Epithelial cell of prostate (primary cell): ENCODE measurements around the gene SIK2.

Experiments
- DNase-seq: peaks from one replicate; pipeline ENCODE4 v3.0.0-alpha.2; 2011; ENCODE audit warnings: low read depth, low spot score
- H3K27ac ChIP-seq: fragments of 450-650 bp; 2 replicates; pipeline ENCODE4 v1.5.1; 2017; ENCODE audit warnings: mild to moderate bottlenecking

Gene SIK2

GRCh38 chr11:111601979-111602864, at the start of gene SIK2:
SIK2 (plus strand) TSS chr11:111602449; CDS start chr11:111602564, 115 bp downstream.
- peak; percentile 56 for DNase-seq
- H3K27ac ChIP-seq: peak within 1 kb of the TSS; percentile 68

GRCh38 chr11:111554532-111554931, 47.7 kb upstream of the SIK2 start:
- DNase-seq: peak; percentile 84
- peak overlapping the region; percentile 82 for H3K27ac ChIP-seq

GRCh38 chr11:111555255-111555654, 47.0 kb upstream of the SIK2 start:
- peak overlapping the region; percentile 82 for H3K27ac ChIP-seq
- DNase-seq: peak; percentile 93

GRCh38 chr11:111557425-111558111, 44.7 kb upstream of the SIK2 start:
- H3K27ac ChIP-seq: peak overlapping the region; percentile 82
- peak; percentile 77 for DNase-seq

GRCh38 chr11:111559800-111560464, 42.3 kb upstream of the SIK2 start:
- DNase-seq: no peak
- no peak overlapping the region for H3K27ac ChIP-seq

- H3K27ac ChIP-seq: peak overlapping the region; percentile 34
- DNase-seq: no peak
These were observed 41.4 kb upstream of the SIK2 start for GRCh38 chr11:111560800-111561199.

GRCh38 chr11:111561306-111561705, 40.9 kb upstream of the SIK2 start:
- DNase-seq: no peak
- H3K27ac ChIP-seq: peak overlapping the region; percentile 34

- peak overlapping the region; percentile 34 for H3K27ac ChIP-seq
- no peak for DNase-seq
These were observed 40.4 kb upstream of the SIK2 start for GRCh38 chr11:111561791-111562325.

- no peak for DNase-seq
- no peak overlapping the region for H3K27ac ChIP-seq
These were observed 39.4 kb upstream of the SIK2 start for GRCh38 chr11:111562692-111563389.

- DNase-seq: no peak
- no peak overlapping the region for H3K27ac ChIP-seq
These were observed 37.0 kb upstream of the SIK2 start for GRCh38 chr11:111565114-111565720.

- DNase-seq: no peak
These were observed 35.9 kb upstream of the SIK2 start for GRCh38 chr11:111566324-111566723.

GRCh38 chr11:111569476-111569875, 32.8 kb upstream of the SIK2 start:
- no peak for DNase-seq
- no peak overlapping the region for H3K27ac ChIP-seq

More at GRCh38 chr11:111566324-111566723, 35.9 kb upstream of the SIK2 start:
- H3K27ac ChIP-seq: no peak overlapping the region

GRCh38 chr11:111570796-111571195, 31.5 kb upstream of the SIK2 start:
- no peak overlapping the region for H3K27ac ChIP-seq
- DNase-seq: no peak

- no peak overlapping the region for H3K27ac ChIP-seq
- no peak for DNase-seq
These were observed 30.3 kb upstream of the SIK2 start for GRCh38 chr11:111571829-111572501.

GRCh38 chr11:111572581-111572980, 29.7 kb upstream of the SIK2 start:
- no peak for DNase-seq
- H3K27ac ChIP-seq: no peak overlapping the region

GRCh38 chr11:111573821-111574249, 28.4 kb upstream of the SIK2 start:
- H3K27ac ChIP-seq: no peak overlapping the region
- no peak for DNase-seq

- no peak for DNase-seq
- no peak overlapping the region for H3K27ac ChIP-seq
These were observed 27.6 kb upstream of the SIK2 start for GRCh38 chr11:111574373-111575225.

GRCh38 chr11:111575740-111576139, 26.5 kb upstream of the SIK2 start:
- H3K27ac ChIP-seq: no peak overlapping the region
- DNase-seq: no peak
